Measurements from ENCODE around the gene PEX11B.

DNA sequence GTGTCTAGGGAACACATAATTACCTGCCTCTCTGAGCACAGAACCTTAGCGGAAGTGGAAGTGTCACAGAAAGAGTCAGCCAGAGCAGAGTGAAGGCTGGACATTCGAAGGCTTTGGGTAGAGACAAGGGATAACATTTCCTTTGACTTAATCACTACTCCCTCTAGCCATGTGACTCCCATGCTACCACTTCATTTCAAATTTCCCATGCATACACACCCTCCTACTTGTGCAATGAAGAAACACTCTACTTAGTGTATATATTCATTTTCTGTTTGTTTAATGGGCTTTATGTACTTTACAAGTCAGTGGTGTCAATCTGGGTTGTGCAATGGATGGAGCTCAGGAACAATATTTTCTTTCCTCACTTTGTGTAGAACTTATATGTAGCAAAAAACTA is 39.8 kb downstream of the PEX11B start:
- TF ChIP-seq, protein P1, sequence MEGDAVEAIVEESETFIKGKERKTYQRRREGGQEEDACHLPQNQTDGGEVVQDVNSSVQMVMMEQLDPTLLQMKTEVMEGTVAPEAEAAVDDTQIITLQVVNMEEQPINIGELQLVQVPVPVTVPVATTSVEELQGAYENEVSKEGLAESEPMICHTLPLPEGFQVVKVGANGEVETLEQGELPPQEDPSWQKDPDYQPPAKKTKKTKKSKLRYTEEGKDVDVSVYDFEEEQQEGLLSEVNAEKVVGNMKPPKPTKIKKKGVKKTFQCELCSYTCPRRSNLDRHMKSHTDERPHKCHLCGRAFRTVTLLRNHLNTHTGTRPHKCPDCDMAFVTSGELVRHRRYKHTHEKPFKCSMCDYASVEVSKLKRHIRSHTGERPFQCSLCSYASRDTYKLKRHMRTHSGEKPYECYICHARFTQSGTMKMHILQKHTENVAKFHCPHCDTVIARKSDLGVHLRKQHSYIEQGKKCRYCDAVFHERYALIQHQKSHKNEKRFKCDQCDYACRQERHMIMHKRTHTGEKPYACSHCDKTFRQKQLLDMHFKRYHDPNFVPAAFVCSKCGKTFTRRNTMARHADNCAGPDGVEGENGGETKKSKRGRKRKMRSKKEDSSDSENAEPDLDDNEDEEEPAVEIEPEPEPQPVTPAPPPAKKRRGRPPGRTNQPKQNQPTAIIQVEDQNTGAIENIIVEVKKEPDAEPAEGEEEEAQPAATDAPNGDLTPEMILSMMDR (optimal IDR thresholded peaks at IDR 0.05 in 1 of 3, IDR thresholded peaks at IDR 0.05 in 1 of 3, conservative IDR thresholded peaks at IDR 0.05 in 1 of 3; ENCODE audit: extremely low read depth in 1 of 3, insufficient read depth in 2 of 3, low read length in 3 of 3), result no peak
- TF ChIP-seq EZH2 (IDR thresholded peaks at IDR 0.05; ENCODE audit: low read length), result no peak
